Left ventricle myocardium inferior (tissue), 1 donor: ENCODE results near the gene FDX2. TPM values are rescaled to one million over a fixed set of nuclear protein-coding genes. Genes with fewer than 3 reads are reported as not detected.
A peak's percentile ranks its signal among the peaks of the same experiment; 100 is the strongest.

ENCODE experiments used
- DNase-seq: peaks from one replicate; pipeline ENCODE4 v3.0.0-alpha.2; 2020
- H3K27ac ChIP-seq: fragments of 200-600 bp; replicated peaks from 2 replicates; pipeline ENCODE4 v1.8.0; 2021
- H3K27me3 ChIP-seq: fragments of 200-600 bp; 2 replicates; pipeline ENCODE4 v1.8.0; 2021; ENCODE audit warnings: low read depth
- H3K36me3 ChIP-seq: fragments of 200-600 bp; 2 replicates; pipeline ENCODE4 v1.8.0; 2021
- H3K4me1 ChIP-seq: fragments of 200-600 bp; 2 replicates; pipeline ENCODE4 v1.8.0; 2021
- H3K4me3 ChIP-seq: fragments of 200-600 bp; 2 replicates; pipeline ENCODE4 v1.8.0; 2021; ENCODE audit warnings: mild to moderate bottlenecking, moderate library complexity
- H3K9me3 ChIP-seq: fragments of 200-600 bp; replicated peaks from 2 replicates; pipeline ENCODE4 v1.8.0; 2021
- intact Hi-C: fragments of 100-400 bp; cut with micrococcal nuclease; formaldehyde crosslinking; loops from one replicate; pipeline ENCODE4 v1.11.0; 2022
- total RNA-seq: library from RNA; stranded (reverse); fragmentation: NEBNext Ultra II Directional; extraction: Animal tissue kit (Norgen Biotek cat#: 25700); gene quantifications from one replicate; pipeline ENCODE4 v1.2.1, GENCODE V29; 2021
- TF ChIP-seq, protein P1 (sequence below): fragments of 200-600 bp; IDR thresholded peaks from 2 replicates; pipeline ENCODE4 v1.8.0; 2021; ENCODE audit warnings: antibody characterized with exemption, mild to moderate bottlenecking, borderline replicate concordance
- donor health status: DM: no; HTN: yes; CAD: no; lungs with severe emphysema.

The FDX2 gene
- total RNA-seq, 1 donor from 2014 or later = 17.4 TPM

DNA sequence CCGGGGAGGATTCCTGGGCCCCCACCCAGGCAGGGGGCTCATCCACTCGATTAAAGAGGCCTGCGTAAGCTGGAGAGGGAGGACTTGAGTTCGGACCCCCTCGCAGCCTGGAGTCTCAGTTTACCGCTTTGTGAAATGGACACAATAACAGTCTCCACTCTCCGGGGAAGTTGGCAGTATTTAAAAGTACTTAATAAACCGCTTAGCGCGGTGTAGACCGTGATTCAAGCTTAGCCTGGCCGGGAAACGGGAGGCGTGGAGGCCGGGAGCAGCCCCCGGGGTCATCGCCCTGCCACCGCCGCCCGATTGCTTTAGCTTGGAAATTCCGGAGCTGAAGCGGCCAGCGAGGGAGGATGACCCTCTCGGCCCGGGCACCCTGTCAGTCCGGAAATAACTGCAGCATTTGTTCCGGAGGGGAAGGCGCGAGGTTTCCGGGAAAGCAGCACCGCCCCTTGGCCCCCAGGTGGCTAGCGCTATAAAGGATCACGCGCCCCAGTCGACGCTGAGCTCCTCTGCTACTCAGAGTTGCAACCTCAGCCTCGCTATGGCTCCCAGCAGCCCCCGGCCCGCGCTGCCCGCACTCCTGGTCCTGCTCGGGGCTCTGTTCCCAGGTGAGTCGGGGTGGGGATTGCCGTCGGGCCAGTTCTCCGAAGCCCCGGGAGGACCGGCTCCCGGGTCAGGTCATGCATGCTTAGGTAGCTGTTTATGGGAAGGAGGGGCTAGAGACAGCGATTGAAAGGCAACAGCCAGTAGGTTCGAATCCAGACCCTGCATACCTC is 45.0 kb downstream of the FDX2 start, which contains the start of gene ICAM1:
Gene ICAM1, plus strand, starts transcription at position 505 of the 779 bp plus-strand sequence. Its CDS starts 40 bp downstream, at position 545.
- peaks cover 50% of the 10 kb centered on the region for H3K4me1 ChIP-seq

DNA sequence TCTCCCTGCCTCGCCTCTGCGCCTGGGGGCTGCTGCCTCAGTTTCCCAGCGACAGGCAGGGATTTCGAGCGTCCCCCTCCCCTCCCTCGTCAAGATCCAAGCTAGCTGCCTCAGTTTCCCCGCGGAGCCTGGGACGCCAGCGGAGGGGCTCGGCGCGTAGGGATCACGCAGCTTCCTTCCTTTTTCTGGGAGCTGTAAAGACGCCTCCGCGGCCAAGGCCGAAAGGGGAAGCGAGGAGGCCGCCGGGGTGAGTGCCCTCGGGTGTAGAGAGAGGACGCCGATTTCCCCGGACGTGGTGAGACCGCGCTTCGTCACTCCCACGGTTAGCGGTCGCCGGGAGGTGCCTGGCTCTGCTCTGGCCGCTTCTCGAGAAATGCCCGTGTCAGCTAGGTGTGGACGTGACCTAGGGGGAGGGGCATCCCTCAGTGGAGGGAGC is 45.6 kb downstream of the FDX2 start:
- TF ChIP-seq, protein P1, sequence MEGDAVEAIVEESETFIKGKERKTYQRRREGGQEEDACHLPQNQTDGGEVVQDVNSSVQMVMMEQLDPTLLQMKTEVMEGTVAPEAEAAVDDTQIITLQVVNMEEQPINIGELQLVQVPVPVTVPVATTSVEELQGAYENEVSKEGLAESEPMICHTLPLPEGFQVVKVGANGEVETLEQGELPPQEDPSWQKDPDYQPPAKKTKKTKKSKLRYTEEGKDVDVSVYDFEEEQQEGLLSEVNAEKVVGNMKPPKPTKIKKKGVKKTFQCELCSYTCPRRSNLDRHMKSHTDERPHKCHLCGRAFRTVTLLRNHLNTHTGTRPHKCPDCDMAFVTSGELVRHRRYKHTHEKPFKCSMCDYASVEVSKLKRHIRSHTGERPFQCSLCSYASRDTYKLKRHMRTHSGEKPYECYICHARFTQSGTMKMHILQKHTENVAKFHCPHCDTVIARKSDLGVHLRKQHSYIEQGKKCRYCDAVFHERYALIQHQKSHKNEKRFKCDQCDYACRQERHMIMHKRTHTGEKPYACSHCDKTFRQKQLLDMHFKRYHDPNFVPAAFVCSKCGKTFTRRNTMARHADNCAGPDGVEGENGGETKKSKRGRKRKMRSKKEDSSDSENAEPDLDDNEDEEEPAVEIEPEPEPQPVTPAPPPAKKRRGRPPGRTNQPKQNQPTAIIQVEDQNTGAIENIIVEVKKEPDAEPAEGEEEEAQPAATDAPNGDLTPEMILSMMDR = no peak
- Histone ChIP-seq H3K36me3 (no peaks in the 10 kb centered on the region), H3K4me3 (peak overlapping the region; percentile 71), H3K27me3 (peaks cover 21% of the 10 kb centered on the region), H3K27ac (peak overlapping the region; percentile 93), H3K4me1 (peaks cover 50% of the 10 kb centered on the region), H3K9me3 (no peaks in the 10 kb centered on the region)
- intact Hi-C loops = loop anchor here (10.0 kb wide), 1 partner anchor 65 kb away; the partner anchor contains the start of genes ICAM3 and RAVER1
- DNase-seq = peak; percentile 76

More for the DNA sequence above, 45.0 kb downstream of the FDX2 start, which contains the start of gene ICAM1:
- Histone ChIP-seq H3K4me3 (peak within 1 kb of the TSS; percentile 71), H3K36me3 (peaks cover 1% of the 10 kb centered on the region), H3K27ac (peak within 1 kb of the TSS; percentile 93), H3K9me3 (no peaks in the 10 kb centered on the region), H3K27me3 (peaks cover 21% of the 10 kb centered on the region)
- TF ChIP-seq, protein P1 = peak; percentile 24
- DNase-seq = peak; percentile 84
- intact Hi-C loops = loop anchor here (10.0 kb wide), 1 partner anchor 64 kb away; the partner anchor contains the start of genes ICAM3 and RAVER1

DNA sequence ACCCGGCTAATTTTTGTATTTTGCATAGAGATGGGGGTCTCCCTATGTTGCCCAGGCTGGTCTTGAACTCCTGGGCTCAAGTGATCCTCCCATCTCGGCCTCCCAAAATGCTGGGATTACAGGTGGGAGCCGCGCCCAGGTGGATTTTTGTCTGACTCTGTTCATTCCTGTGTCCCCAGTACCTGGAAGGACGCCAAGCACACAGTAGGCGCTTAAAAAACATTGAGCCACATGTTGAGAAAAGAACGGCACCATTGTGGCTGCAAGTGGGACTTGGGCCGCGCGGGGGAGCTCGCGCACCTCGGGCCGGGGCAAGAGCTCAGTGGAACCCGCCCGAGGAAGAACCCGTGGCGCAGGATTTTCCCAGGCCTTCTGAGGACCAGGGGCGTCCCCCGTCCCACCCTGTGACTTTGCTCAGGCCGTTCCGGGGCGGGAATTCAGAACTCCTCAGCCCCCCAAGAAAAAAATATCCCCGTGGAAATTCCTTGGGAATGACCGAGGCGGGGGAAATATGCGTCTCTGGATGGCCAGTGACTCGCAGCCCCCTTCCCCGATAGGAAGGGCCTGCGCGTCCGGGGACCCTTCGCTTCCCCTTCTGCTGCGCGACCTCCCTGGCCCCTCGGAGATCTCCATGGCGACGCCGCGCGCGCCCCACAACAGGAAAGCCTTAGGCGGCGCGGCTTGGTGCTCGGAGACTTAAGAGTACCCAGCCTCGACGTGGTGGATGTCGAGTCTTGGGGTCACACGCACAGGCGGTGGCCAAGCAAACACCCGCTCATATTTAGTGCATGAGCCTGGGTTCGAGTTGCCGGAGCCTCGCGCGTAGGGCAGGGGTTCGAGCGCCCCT is 46.3 kb downstream of the FDX2 start:
- DNase-seq = peak; percentile 90
- Histone ChIP-seq H3K36me3 (no peaks in the 10 kb centered on the region), H3K4me1 (peaks cover 50% of the 10 kb centered on the region), H3K9me3 (no peaks in the 10 kb centered on the region), H3K4me3 (peak overlapping the region; percentile 71), H3K27me3 (peaks cover 21% of the 10 kb centered on the region), H3K27ac (peak overlapping the region; percentile 93)
- TF ChIP-seq, protein P1 = peak; percentile 98
- intact Hi-C loops = loop anchor here (5.0 to 10.0 kb wide), 2 partner anchors 65 to 118 kb away; partner anchors contain the start of genes ICAM3 and RAVER1

DNA sequence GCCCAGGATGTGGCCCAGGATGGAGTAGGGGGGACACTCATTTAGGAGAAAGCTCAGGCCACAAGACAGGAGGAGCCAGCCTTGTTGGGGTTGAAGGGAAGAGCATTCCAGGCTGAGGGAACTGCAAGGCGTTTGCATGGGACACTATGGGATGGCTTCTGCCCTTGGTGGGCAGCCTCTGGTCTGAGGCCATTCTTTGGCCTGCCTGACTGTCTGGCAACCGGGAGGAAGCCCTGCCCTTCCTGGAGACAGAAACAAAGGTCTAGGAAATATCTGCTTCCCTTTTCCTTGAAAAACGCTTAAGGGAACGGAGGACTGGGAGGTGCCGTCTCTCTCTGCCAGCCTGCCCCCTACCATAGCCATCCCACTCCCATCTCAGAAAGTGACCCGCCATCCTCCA is 47.7 kb downstream of the FDX2 start:
- no peaks in the 10 kb centered on the region for H3K9me3 ChIP-seq
- H3K36me3 ChIP-seq = no peaks in the 10 kb centered on the region
- H3K4me1 ChIP-seq = peaks cover 50% of the 10 kb centered on the region
- H3K27ac ChIP-seq = peak overlapping the region; percentile 93
- H3K27me3 ChIP-seq = peaks cover 21% of the 10 kb centered on the region
- H3K4me3 ChIP-seq = no peak overlapping the region
- no peak for DNase-seq
- intact Hi-C loops = loop anchor here (5.0 kb wide), 1 partner anchor 119 kb away; no protein-coding TSS in a partner anchor
- TF ChIP-seq, protein P1 = no peak

DNA sequence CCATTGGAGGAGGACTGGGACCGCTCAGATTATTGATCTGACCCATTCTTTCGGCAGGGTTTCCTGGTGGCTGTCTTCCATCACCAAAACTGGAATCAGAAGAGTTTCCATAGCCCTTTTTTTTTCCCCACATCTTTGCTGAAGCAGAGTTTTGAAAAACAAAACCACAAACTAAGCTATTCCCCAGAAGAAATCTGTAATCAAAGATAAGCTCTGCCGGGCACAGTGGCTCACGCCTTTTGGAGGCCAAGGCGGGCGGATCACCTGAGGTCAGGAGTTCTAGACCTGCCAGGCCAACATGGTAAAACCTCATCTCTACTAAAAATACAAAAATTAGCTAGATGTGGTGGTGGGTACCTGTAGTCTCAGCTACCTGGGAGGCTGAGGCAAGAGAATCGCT is 49.1 kb downstream of the FDX2 start:
- H3K27me3 ChIP-seq = peaks cover 21% of the 10 kb centered on the region
- H3K4me3 ChIP-seq = no peak overlapping the region
- no peaks in the 10 kb centered on the region for H3K36me3 ChIP-seq
- no peak for DNase-seq
- H3K9me3 ChIP-seq = no peaks in the 10 kb centered on the region
- TF ChIP-seq, protein P1 = no peak
- intact Hi-C loops = loop anchor here (5.0 kb wide), 1 partner anchor 121 kb away; no protein-coding TSS in a partner anchor
- peak overlapping the region; percentile 93 for H3K27ac ChIP-seq
- peaks cover 45% of the 10 kb centered on the region for H3K4me1 ChIP-seq
